ENCODE measurements around the gene AUH.

- TF ChIP-seq SP1 (IDR thresholded peaks at IDR 0.05) (no peak), LEF1 (IDR thresholded peaks at IDR 0.05; ENCODE audit: borderline replicate concordance) (no peak)
Measured at GRCh38 chr9:91285729-91286353, 75.9 kb downstream of the AUH start.

Measured in HEK293T (cell line).